HepG2 (cell line): ENCODE results near the gene CRAMP1. TPM values are rescaled to one million over a fixed set of nuclear protein-coding genes. Genes with fewer than 3 reads are reported as not detected.

Source experiments
- EED ChIP-seq: sonication (generic); formaldehyde crosslinking; IDR thresholded peaks from 2 replicates; pipeline ENCODE4 v1.5.0; 2020; ENCODE audit warnings: mild to moderate bottlenecking, missing genetic modification reagents
- ETV5 ChIP-seq: IDR thresholded peaks from 2 replicates; pipeline ENCODE4 v1.6.1; 2018; ENCODE audit warnings: missing biosample characterization, missing genetic modification reagents, inconsistent platforms, borderline replicate concordance
- FOXO1 ChIP-seq: sonication (generic); formaldehyde crosslinking; IDR thresholded peaks from 2 replicates; pipeline ENCODE4 v1.4.0; 2020; ENCODE audit warnings: missing genetic modification reagents
- GMEB1 ChIP-seq: sonication (generic); formaldehyde crosslinking; IDR thresholded peaks from 2 replicates; pipeline ENCODE4 v1.5.1; 2020; ENCODE audit warnings: missing genetic modification reagents, mild to moderate bottlenecking, borderline replicate concordance
- HNRNPUL1 ChIP-seq: fragments of 200-400 bp; formaldehyde crosslinking; IDR thresholded peaks from 2 replicates; pipeline ENCODE4 v1.6.1; 2017; ENCODE audit warnings: low read depth, mild to moderate bottlenecking, low read length, moderate library complexity
- HOXA7 ChIP-seq: sonication (generic); formaldehyde crosslinking; IDR thresholded peaks from 2 replicates; pipeline ENCODE4 v1.8.1; 2022; ENCODE audit warnings: mild to moderate bottlenecking, missing genetic modification reagents, moderate library complexity
- MYC ChIP-seq: sonication (generic); formaldehyde crosslinking; IDR thresholded peaks from 2 replicates; pipeline ENCODE4 v1.9.0; 2021; ENCODE audit warnings: missing genetic modification reagents, borderline replicate concordance
- PHB2 ChIP-seq: fragments of 450-650 bp; IDR thresholded peaks from 2 replicates; pipeline ENCODE4 v1.6.1; 2018; ENCODE audit not compliant: partially characterized antibody
- RNF2 ChIP-seq: fragments of 450-650 bp; conservative IDR thresholded peaks from 2 replicates; pipeline ENCODE4 v1.6.1; 2016; ENCODE audit warnings: low read depth
- THAP11 ChIP-seq: IDR thresholded peaks from 2 replicates; pipeline ENCODE4 v1.6.1; 2016; ENCODE audit warnings: missing biosample characterization, missing genetic modification reagents
- U2AF2 ChIP-seq: fragments of 200-400 bp; formaldehyde crosslinking; IDR thresholded peaks from 2 replicates; pipeline ENCODE4 v1.6.1; 2017; ENCODE audit warnings: low read depth, mild to moderate bottlenecking, low read length
- WIZ ChIP-seq: sonication (generic); formaldehyde crosslinking; IDR thresholded peaks from 2 replicates; pipeline ENCODE4 v1.5.1; 2020; ENCODE audit warnings: mild to moderate bottlenecking, missing genetic modification reagents
- ZBTB40 ChIP-seq, 2 experiments: fragments of 450-650 bp in 1 of 2; sonication (generic) in 1 of 2; formaldehyde crosslinking in 1 of 2; IDR thresholded peaks; 2 replicates each; pipeline versions ENCODE4 v1.6.1 to v1.8.0; 2016 to 2022; ENCODE audit warnings: antibody characterized with exemption in 1 of 2, mild to moderate bottlenecking in 1 of 2, missing genetic modification reagents in 1 of 2
- ZFP36L1 ChIP-seq: sonication (generic); formaldehyde crosslinking; IDR thresholded peaks from 2 replicates; pipeline ENCODE4 v1.8.0; 2022; ENCODE audit warnings: mild to moderate bottlenecking, missing genetic modification reagents, moderate library complexity
- ZMYM4 ChIP-seq: sonication (generic); formaldehyde crosslinking; IDR thresholded peaks from 2 replicates; pipeline ENCODE4 v1.8.1; 2023; ENCODE audit warnings: mild to moderate bottlenecking, missing genetic modification reagents
- ZNF143 ChIP-seq: sonication (generic); formaldehyde crosslinking; IDR thresholded peaks from 2 replicates; pipeline ENCODE4 v1.4.0; 2020; ENCODE audit warnings: missing genetic modification reagents
- ZNF44 ChIP-seq: sonication (generic); formaldehyde crosslinking; IDR thresholded peaks from 2 replicates; pipeline ENCODE4 v1.5.1; 2020; ENCODE audit warnings: mild to moderate bottlenecking, missing genetic modification reagents
- ZNF598 ChIP-seq: sonication (generic); formaldehyde crosslinking; IDR thresholded peaks from 2 replicates; pipeline ENCODE4 v1.5.1; 2020; ENCODE audit warnings: mild to moderate bottlenecking, missing genetic modification reagents, borderline replicate concordance
- ZNF782 ChIP-seq: sonication (generic); formaldehyde crosslinking; IDR thresholded peaks from 2 replicates; pipeline ENCODE4 v1.4.0; 2020; ENCODE audit warnings: missing genetic modification reagents, mild to moderate bottlenecking, borderline replicate concordance
- ZNF891 ChIP-seq: sonication (generic); formaldehyde crosslinking; IDR thresholded peaks from 2 replicates; pipeline ENCODE4 v1.5.0; 2020; ENCODE audit warnings: mild to moderate bottlenecking, missing genetic modification reagents
- polyA plus RNA-seq, 8 experiments: library from polyadenylated mRNA; depleted of rRNA in 3 of 8; stranded (reverse) in 7 of 8; unstranded in 1 of 8; fragments of >200 nt; fragmentation: Illumina TruSeq in 4 of 8; extraction: Trizol in 4 of 8; gene quantifications; 2 replicates each; pipeline versions ENCODE4 v1.2.1 to v1.2.3, GENCODE V29; 2011 to 2016; ENCODE audit warnings: low read depth in 4 of 8, missing spikeins in 1 of 8, mixed read lengths in 1 of 8; ENCODE audit not compliant: insufficient read depth in 1 of 8
- total RNA-seq, 5 experiments: library from RNA; depleted of rRNA; stranded (reverse); fragments of >200 nt; fragmentation: Illumina TruSeq; extraction: Trizol; gene quantifications; 2 replicates each; pipeline ENCODE4 v1.2.3, GENCODE V29; 2016; ENCODE audit warnings: low read depth in 1 of 5

CRAMP1 gene
- total and polyA plus RNA-seq, 2 of the 13 experiments (the other 11 are each of a cell fraction or from before 2014, with no cell fraction given) = 6.8 to 9.7 TPM

- no peak for TF ChIP-seq ZBTB40 (IDR thresholded peaks at IDR 0.05)
- TF ChIP-seq ZBTB40 (CRISPR knock-in tag; IDR thresholded peaks at IDR 0.05) = peak; percentile 25; the same call in 1 of the 2 replicates
- TF ChIP-seq ZNF44 (CRISPR knock-in tag) = no peak
- TF ChIP-seq FOXO1 (CRISPR knock-in tag) = no peak
- 0 out of 2 replicates have a peak, but pooled peaks have one; percentile 42 for TF ChIP-seq ZNF143
- no peak for TF ChIP-seq HNRNPUL1
- TF ChIP-seq ETV5 = peak; percentile 86
- no peak for TF ChIP-seq PHB2
- peak; percentile 42; the same call in 1 of the 2 replicates for TF ChIP-seq ZNF891 (CRISPR knock-in tag)
- TF ChIP-seq U2AF2 = no peak
- peak; percentile 58; the same call in 1 of the 2 replicates for TF ChIP-seq MYC
- TF ChIP-seq ZMYM4 (CRISPR knock-in tag) = peak; percentile 74; the same call in 1 of the 2 replicates
- TF ChIP-seq ZNF782 = no peak
- no peak for TF ChIP-seq HOXA7 (CRISPR knock-in tag)
- TF ChIP-seq ZFP36L1 = no peak
- no peak; the same call in 1 of the 2 replicates for TF ChIP-seq ZNF598 (CRISPR knock-in tag)
- TF ChIP-seq WIZ = peak; percentile 12; the same call in 1 of the 2 replicates
- peak; percentile 68; the same call in 1 of the 2 replicates for TF ChIP-seq GMEB1
- no peak; the same call in 1 of the 2 replicates for TF ChIP-seq RNF2
- peak; percentile 93 for TF ChIP-seq THAP11 (CRISPR knock-in tag)
- TF ChIP-seq EED = no peak
Observed at GRCh38 chr16:1705688-1706385, 93.7 kb downstream of the CRAMP1 start, which contains the start of gene MAPK8IP3 (continued).
